ENCODE data around the gene SDK2.

The SDK2 gene

DNA sequence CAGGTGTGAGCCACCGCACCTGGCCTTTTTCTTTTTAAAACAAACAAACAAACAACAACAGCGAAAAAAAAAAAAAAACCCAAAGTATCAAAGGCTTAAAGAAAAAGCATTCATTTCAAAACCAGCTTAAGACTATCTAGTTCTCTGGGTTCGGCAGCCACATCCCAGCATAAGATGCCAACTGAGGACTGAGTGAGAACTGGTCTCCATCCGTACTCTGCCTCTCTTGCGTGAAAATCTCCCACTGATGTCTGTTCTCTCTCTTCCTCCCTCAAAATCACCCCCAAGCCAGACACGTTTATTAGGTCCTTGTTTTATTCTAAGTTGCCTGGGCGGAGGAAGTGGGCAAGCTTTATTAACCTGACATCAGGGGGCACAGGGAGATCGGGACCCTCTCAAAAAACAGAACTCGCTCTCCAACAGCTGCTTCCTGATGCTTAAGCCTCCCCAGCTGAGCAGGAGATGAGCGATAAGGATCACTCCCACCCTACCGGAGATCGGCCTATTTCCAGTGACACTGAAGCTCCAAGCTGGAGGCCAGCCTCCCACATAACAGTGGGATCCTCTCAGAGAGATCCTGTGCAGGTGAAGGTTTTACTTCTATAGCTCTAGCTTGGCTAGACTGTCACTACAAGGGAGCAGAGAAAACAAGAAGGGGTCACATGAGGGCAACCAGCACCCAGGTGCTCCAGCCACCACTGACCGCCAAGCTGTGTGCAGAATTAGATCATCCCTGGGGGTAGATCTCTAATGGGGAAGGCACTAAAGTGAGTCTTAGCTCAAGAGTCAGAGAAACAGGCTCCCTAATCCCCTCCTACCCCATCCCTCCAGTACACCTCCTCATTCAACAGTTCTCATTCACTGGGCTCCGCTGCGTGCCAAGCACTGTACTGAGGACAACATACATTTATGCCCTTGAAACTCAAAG is 346.0 kb downstream of the SDK2 start:
- DNase-seq (ENCODE audit: low spot score): no peak

DNA sequence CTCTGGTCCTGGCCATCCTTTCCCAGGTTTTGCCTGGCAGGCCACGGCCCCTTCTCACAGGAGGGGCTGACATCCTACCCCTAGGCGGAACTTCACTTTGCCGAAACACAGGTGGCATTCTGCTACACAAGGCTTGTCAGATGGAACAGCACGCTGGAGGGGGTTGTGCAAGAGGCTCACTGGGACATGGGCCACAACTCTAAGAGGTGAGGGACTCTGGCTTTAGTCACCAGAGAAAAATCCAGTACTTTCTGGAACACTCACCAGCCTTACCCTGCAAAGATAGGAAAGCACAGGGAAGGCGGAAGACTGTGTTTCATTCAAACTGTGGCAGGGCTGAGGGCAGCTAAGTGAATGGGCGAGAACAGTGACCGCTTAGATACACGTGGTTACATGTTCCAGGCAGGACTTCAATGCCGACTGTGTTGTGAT is 350.7 kb downstream of the SDK2 start:
- no peak for DNase-seq (ENCODE audit: low spot score)

DNA sequence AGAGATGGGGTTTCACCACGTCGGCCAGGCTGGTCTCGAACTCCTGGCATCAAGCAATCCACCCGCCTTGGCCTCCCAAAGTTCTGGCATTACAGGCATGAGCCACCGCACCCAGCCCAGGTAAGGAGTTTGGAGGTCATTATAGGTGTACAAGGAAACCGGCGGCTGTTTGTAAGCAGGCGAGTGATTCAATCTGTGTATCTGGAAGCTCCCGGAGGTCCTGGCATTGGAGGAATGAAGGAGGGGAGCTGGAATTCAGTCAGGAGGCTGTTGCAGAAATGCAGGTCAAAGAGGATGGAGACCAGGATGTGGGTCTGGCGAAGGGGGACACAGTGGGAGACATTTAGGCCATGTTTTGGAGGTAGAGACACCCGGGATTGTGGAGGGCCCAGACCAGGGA is 351.2 kb downstream of the SDK2 start:
- no peak for DNase-seq (ENCODE audit: low spot score)

DNA sequence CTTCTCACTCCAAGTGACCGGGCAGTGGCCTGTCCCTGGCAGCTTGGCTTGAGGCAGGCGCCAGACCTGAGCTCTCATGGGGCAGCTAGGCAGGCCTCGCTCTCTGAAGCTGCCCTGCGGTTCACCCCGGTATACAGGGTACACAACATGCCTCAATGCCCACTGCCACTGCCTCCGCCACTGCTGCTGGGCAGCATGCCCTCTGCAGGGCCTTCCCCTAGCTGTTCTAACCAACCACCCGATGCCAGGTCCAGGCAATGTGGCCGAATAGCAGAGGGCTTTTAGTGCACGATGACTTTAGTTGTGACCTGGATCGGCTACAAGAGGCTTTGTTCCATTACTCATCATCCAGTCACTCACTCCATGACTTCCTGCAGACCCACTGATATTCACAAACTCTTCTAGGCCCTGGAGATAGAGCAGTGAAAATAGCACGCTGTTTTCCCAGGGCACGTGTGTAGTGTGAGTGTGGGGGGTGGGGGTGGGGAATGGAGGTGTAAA is 352.2 kb downstream of the SDK2 start:
- peak; percentile 70 for DNase-seq (ENCODE audit: low spot score)

DNA sequence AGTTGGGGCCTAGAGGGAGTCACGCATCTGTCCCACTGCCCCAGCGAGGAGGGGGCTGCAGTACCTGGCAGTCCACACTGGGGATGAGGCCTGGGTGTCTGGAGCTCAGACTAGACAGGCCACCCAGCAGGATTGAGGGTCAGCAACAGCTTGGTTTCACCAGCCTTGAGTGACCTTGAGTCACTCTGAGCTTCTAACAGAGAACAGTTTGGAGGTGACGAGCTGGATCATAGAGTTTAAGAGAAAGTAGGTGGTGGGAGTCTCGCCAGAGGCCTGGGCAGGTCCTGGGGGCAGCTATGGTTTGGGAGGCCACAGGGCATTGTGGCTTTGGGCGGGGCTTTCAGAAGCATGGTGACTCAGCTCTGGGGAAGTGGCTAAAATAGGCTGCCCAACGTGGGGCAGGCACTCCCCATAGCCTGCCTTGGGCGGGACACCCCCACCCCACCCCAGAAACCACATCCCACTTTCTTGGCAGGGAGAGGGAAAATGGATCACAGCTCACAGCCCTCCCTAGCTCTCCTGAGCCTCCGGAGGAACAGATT is 352.9 kb downstream of the SDK2 start:
- peak; percentile 88 for DNase-seq (ENCODE audit: low spot score)

DNA sequence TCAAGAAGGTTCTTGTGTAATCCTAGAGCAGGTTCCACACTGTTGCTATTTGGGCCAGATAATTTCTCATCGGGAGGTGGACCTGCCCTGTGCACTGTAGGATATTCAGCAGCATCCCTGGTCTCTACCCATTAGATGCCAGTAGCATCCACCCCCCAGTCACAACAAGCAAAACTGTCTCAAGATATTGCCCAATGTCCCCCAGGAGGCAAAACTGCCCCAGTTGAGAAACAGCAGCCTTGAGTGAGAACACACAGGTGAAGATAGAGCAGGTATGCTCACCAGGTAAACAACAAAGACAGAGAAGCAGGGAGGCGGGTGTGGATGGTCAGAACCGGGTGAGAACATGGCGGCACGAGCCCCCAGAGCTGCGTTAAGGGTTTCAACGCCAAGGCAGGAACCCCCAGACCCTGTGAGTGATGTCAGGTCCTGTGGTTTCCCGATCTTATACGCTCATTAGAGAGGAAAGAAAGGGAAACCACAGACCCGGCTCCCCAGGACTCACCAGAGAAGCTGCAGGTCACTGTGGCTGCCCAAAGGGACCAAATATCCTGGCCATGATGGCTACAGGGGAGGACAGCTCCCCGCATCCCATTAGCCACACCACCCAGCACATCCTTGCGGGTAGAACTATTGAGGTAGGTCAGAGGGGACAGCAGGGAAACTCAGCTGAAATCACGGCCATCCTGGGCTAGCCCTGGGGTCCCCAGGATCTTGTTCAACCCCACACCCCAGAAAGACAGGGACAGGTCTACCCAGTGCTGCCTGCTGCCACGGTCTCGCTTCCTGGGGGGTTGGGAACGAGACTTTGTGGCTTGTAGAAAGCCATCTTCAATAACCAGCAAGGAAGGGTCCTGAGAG is 353.6 kb downstream of the SDK2 start:
- no peak for DNase-seq (ENCODE audit: low spot score)

DNA sequence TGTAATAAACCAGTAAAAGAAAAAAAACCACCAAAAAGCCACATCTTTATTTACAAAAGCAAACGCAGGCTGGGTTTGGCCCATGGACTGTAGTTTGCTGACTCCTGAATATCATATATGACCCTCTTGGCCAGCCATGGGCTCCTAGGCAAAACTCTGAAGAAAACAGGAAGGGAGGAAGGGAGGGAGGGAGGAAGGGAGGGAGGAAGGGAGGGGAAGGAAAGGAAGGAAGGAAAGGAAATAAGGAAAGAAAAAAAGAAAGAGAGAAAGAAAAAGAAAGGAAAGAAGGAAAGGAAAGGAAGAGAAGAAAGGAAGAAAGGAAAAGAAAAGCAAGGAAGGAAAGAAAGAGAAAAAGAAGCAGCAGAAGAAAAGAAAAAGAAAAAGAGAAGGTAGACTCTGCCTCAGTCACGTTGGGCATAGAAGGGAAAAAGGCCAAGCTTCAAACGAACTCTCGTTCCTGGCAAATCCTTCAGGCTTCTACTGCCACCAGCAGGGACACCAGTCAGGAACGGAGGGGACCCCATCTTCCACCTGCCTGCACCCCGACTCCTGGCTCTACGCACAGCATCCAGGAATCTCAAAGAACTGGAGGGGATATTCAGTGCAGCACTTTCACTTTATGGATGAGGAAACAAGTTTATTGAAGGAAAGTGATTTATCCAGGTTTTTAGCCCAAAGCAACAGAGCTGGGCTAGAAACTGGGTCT is 354.5 kb downstream of the SDK2 start:
- DNase-seq (ENCODE audit: low spot score): no peak

DNA sequence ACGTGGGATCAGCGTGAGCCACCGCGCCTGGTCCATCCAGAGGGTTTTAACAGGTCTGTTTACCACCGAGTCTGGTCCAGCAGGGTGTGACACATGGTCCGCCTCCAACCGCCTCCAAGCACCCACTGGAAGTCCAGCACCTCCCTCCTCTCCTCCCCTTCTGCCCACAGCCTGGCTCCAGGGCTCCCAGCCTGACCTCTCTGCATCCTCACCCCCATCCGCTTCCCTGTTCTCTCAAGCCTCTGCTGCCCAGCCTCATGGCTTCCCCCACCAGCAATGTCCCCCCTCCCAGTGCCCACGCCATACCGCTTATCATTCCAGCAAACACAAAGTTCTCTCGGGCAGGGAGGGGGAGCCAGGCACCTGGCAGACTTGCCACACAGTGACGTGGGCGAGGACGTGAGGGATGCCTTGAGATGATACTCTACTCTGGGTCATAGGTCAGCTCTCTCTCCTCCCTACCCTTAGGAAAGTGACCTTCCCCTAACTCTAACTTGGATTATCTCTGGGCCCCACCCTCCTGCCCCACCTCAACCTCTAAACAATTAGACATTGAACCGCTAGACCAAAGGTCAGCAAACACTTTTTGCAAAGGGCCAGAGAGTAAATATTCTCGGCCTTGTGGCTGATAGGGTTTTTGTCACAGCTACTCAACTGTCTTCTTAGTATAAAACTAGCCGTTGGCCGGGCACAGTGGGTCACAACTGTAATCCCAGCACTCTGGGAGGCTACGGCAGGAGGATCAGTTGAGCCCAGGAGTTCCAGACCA is 355.5 kb downstream of the SDK2 start:
- DNase-seq (ENCODE audit: low spot score): peak; percentile 67

DNA sequence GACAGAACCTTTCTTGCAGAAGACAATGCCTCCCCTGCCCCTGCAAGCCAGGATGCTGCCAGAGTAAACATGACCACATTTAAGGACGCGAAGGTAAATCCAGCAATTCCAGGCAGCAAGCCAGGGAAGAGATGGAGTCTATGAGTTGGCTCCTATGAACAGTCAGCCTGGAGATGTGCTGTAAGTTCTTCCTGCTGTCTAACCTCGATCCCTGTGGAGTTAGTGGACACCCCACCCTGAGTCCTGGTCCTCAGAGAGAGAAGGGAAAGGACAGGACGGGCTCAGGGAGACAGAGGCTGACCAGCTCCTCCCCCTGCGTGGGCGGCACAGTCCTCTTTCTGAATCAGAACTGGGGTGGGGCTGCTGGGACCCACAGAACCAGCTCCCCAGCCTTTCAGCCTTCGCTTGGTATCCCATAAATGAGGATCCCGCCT is 357.4 kb downstream of the SDK2 start:
- DNase-seq (ENCODE audit: low spot score): no peak

DNA sequence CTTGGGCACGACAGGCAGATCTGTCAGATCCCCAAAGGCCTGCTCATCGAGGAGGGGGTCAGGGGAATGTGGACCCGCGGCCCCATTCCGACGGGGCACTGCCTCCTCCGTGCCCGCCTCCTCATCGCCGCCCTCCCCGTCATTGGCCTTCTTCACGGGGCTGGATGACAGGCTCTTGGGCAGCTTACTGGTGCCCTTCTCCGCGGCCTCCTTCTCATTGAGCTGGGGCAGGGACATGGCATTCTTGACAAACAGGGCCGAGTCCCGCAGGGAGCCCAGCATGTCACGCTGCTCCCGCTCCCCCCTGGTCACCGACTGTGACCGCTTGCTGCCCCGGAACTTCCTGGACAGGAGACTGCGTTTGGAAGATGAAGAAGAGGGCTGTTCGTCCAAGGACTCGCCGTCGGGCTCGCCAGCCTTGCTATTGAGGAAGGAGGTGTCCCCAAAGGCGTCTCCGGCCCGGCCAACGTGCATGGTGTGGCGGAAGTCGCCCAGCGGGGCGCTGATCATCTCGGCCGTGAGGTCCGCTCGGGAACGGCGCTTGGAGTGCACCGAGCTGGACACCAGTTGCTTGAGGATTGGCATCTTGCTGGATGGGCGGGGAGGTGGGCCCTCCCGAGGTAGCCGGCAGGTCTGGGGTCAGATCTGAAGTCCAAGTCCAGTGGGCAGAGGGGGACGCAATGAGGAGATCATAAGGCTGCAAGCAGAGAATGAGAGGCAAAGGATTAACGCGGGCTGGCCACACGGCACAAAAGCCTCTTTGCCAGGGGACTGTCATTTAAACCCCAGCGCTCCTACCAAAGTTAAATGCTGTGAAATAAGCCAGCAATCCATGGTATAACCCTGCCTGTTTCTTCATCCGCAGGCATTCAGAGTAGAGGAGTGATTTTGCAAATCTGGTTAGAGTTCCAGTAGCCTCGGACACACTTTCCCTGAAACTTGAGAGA is 358.1 kb downstream of the SDK2 start:
- DNase-seq (ENCODE audit: low spot score): no peak

DNA sequence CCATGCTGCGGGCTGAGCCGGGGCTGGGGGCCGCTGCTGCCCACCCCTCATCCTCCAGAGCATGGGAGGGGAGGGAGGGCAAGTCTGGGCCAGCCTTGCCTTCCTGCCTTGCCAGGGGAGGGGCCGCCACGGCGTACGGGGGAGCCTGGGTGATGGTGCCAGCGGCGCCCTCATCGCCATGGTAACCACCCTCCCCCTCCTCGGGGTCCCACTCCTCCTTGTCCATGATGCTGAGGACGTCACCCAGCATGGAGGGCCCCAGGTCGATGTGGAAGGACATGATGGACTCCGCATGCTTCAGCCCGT is 358.7 kb downstream of the SDK2 start:
- DNase-seq (ENCODE audit: low spot score): no peak

DNA sequence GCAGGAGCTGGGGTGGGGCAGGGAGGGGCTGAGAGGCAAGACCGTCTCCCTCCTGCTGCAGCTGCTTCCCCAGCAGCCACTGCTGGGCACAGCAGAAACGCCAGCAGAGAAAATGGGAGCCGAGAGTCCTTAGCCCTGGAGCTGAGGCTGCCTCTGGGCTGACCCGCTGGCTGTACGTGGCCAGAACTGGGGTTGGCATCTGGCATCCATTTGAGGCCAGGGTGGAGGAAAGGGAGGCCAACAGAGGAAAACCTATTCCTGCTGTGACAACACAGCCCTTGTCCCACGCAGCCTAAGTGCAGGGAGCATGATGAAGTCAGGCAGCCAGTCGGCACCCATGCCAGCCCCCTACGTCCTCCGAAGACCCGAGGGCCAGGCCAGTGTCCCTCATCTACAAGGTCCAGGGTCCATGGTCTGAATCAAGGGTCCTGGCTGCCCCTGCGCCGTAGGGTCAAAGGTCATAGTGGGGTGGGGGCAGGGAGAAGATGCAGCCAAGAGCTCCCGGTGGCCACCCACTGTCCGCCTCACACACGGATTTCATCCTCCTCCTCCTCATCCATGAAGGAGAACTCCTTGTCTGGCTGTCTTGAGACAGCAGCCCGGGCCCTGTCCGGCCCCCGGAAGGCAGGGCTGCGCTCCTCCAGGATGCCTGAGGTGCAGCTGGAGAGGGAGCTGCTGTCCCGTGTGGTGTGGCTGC is 359.2 kb downstream of the SDK2 start:
- no peak for DNase-seq (ENCODE audit: low spot score)

Measured in SW480 (cell line).